B cell (primary cell): ENCODE results near the gene STARD4. TPM values are rescaled to one million over a fixed set of nuclear protein-coding genes. Genes with fewer than 3 reads are reported as not detected.

ENCODE experiments used
- ATAC-seq: fragments of 200-7000 bp; cut with Tn5 transposase; one replicate; pipeline ENCODE4 v1.10.0; 2021; ENCODE audit warnings: low read depth, mild to moderate bottlenecking, moderate number of reproducible peaks, moderate library complexity
- CTCF ChIA-PET: fragments of 350-600 bp; sonication (Branson Sonifier 250); formaldehyde crosslinking; loops from one replicate; lab custom pipeline; 2021; ENCODE audit warnings: antibody characterized with exemption, inconsistent platforms; lab: Charles Lee
- POLR2A ChIA-PET: fragments of 350-600 bp; sonication (Branson Sonifier 250); formaldehyde crosslinking; loops from one replicate; lab custom pipeline; 2021; ENCODE audit warnings: antibody characterized with exemption; lab: Charles Lee
- DNase-seq: peaks from one replicate; pipeline ENCODE4 v3.0.0; 2013
- H2AFZ ChIP-seq: 2 replicates; pipeline ENCODE4 v1.6.1; 2012; ENCODE audit warnings: mild to moderate bottlenecking, low read depth, low read length; ENCODE audit not compliant: insufficient read depth, poor library complexity, severe bottlenecking
- H3K27ac ChIP-seq, 2 donors: 1 replicate in 1 of 2; 2 replicates in 1 of 2; pipeline ENCODE4 v1.5.1; 2012 to 2013; ENCODE audit warnings: low read length in 2 of 2, mild to moderate bottlenecking in 2 of 2, moderate library complexity in 1 of 2
- H3K27me3 ChIP-seq, 4 experiments: fragments of 200-600 bp in 1 of 4; sonication (generic) in 1 of 4; replicated peaks in 1 of 4; 1 replicate in 2 of 4; 2 replicates in 2 of 4; pipeline versions ENCODE4 v1.6.1 to v1.7.0; 2013 to 2016; ENCODE audit warnings: low read length in 3 of 4, mild to moderate bottlenecking in 2 of 4, mixed read lengths in 1 of 4, moderate library complexity in 1 of 4; ENCODE audit not compliant: insufficient read depth in 4 of 4, control insufficient read depth in 3 of 4; ENCODE audit errors: control extremely low read depth in 1 of 4
- H3K36me3 ChIP-seq, 2 experiments: replicated peaks in 1 of 2; 1 replicate in 1 of 2; 2 replicates in 1 of 2; pipeline versions ENCODE4 v1.6.1 to v1.7.1; 2013; ENCODE audit warnings: low read length in 1 of 2; ENCODE audit not compliant: insufficient read depth in 2 of 2, control insufficient read depth in 1 of 2; ENCODE audit errors: control extremely low read depth in 1 of 2, extremely low read depth in 1 of 2
- H3K4me1 ChIP-seq, 2 donors: fragments of 200-600 bp in 1 of 2; sonication (generic) in 1 of 2; 1 replicate in 1 of 2; 2 replicates in 1 of 2; pipeline versions ENCODE4 v1.5.1 to v1.6.1; 2013 to 2017; ENCODE audit warnings: low read length in 2 of 2; ENCODE audit not compliant: control insufficient read depth in 2 of 2, insufficient read depth in 2 of 2
- H3K4me2 ChIP-seq: replicated peaks from 2 replicates; pipeline ENCODE3; 2012; ENCODE audit warnings: mild to moderate bottlenecking, low read depth, low read length; ENCODE audit not compliant: poor library complexity, severe bottlenecking
- H3K4me3 ChIP-seq, 5 experiments: fragments of 200-600 bp in 1 of 5; sonication (generic) in 1 of 5; 1 replicate in 3 of 5; 2 replicates in 2 of 5; pipeline versions ENCODE4 v1.5.1 to v1.7.0; 2011 to 2016; ENCODE audit warnings: low read length in 4 of 5, mild to moderate bottlenecking in 4 of 5, low read depth in 2 of 5, control low read depth in 1 of 5, moderate library complexity in 1 of 5; ENCODE audit not compliant: insufficient read depth in 1 of 5; ENCODE audit errors: control extremely low read depth in 1 of 5, extremely low read depth in 1 of 5
- H3K79me2 ChIP-seq: fragments of 200-600 bp; sonication (generic); one replicate; pipeline ENCODE4 v1.6.0; 2016; ENCODE audit warnings: low read length; ENCODE audit not compliant: control insufficient read depth, insufficient read depth
- H3K9ac ChIP-seq: fragments of 200-600 bp; sonication (generic); 2 replicates; pipeline ENCODE4 v1.6.1; 2017; ENCODE audit warnings: mild to moderate bottlenecking, low read length, moderate library complexity
- H3K9me3 ChIP-seq, 3 donors: one replicate each; pipeline versions ENCODE4 v1.6.1 to v1.7.1; 2013; ENCODE audit warnings: low read length in 2 of 3; ENCODE audit not compliant: control insufficient read depth in 2 of 3, insufficient read depth in 1 of 3; ENCODE audit errors: control extremely low read depth in 1 of 3
- H4K20me1 ChIP-seq: 2 replicates; pipeline ENCODE4 v1.6.0; 2012; ENCODE audit warnings: mild to moderate bottlenecking, low read length; ENCODE audit not compliant: insufficient read depth, control insufficient read depth, poor library complexity, severe bottlenecking
- H3K27ac Mint-ChIP-seq: one replicate; pipeline ENCODE4 v1.8.0; 2021; ENCODE audit warnings: mixed read lengths
- H3K27me3 Mint-ChIP-seq: one replicate; pipeline ENCODE4 v1.8.0; 2021; ENCODE audit warnings: mixed read lengths
- H3K4me1 Mint-ChIP-seq: one replicate; pipeline ENCODE4 v1.8.0; 2021; ENCODE audit warnings: mixed read lengths
- H3K4me3 Mint-ChIP-seq: one replicate; pipeline ENCODE4 v1.8.0; 2021; ENCODE audit warnings: mixed read lengths
- H3K9me3 Mint-ChIP-seq: one replicate; pipeline ENCODE4 v1.8.0; 2022; ENCODE audit warnings: mixed read lengths; ENCODE audit not compliant: insufficient read depth
- EZH2 ChIP-seq: IDR thresholded peaks from 2 replicates; pipeline ENCODE4 v1.6.1; 2012; ENCODE audit warnings: borderline replicate concordance, low read depth, mild to moderate bottlenecking, moderate library complexity, low read length; ENCODE audit not compliant: insufficient read depth, poor library complexity, severe bottlenecking
- WGBS: methylation state at CpG from one replicate; pipeline ENCODE4 v1.1.5; 2013; ENCODE audit warnings: missing lambda C conversion rate; ENCODE audit not compliant: insufficient coverage; 5-methylcytosine and 5-hydroxymethylcytosine counted together
- intact Hi-C: fragments of 100-400 bp; cut with micrococcal nuclease; formaldehyde crosslinking; loops from one replicate; pipeline ENCODE4 v1.10.0; 2022
- polyA plus RNA-seq: library from polyadenylated mRNA; depleted of rRNA; stranded (reverse); fragments of >200 nt; gene quantifications from 2 replicates; pipeline ENCODE4 v1.2.3, GENCODE V29; 2012
- total RNA-seq, 2 donors: library from RNA; stranded (reverse); fragments of 120-200 nt in 1 of 2; gene quantifications; 1 replicate in 1 of 2; 2 replicates in 1 of 2; pipeline versions ENCODE4 v1.2.3 to v1.2.4, GENCODE V29; 2013 to 2022
- TF ChIP-seq, protein P1 (sequence below): fragments of 200-600 bp; IDR thresholded peaks from one replicate; pipeline ENCODE4 v1.8.0; 2022; ENCODE audit warnings: antibody characterized with exemption, mild to moderate bottlenecking

The STARD4 gene
- total and polyA plus RNA-seq, 2 donors (not counting 1 experiment from before 2014, with no cell fraction given): 7.6 to 31.1 TPM

DNA sequence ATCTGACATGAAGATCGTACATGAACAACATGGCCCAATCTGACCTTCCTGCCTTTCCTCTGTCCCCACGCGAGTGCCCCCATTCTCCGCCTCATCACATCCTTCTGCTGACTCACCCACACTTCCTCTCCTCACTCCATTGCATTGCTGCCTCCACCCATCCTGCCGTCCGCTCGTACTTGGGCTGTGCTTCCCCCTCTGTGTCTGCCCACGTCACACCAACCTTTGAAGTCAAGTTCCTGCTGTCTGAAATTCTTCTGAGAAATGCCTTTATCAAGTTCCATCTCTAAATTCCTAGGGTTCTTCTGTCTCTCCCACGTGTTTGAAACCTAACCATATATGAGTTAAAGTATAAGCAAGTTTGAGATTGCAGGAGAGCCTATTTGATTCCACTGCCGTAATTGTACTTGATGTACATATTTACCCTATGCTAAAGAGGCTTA is 18.0 kb upstream of the STARD4 start:
- Histone ChIP-seq H3K4me2 (peak overlapping the region; percentile 39), H3K36me3 (no peaks in the 10 kb centered on the region), H4K20me1 (no peaks in the 10 kb centered on the region), H2AFZ (peak overlapping the region; percentile 45), H3K27ac (peak overlapping the region; percentile 32 to 83), H3K9ac (no peak overlapping the region), H3K4me1 (peaks cover 13 to 17% of the 10 kb centered on the region in 2 donors), H3K79me2 (no peaks in the 10 kb centered on the region), H3K9me3 (no peaks in the 10 kb centered on the region), H3K4me3 (peak overlapping the region in 1 of 5 experiments; percentile 8), H3K27me3 (no peaks in the 10 kb centered on the region)
- no peak for TF ChIP-seq EZH2
- TF ChIP-seq, protein P1, sequence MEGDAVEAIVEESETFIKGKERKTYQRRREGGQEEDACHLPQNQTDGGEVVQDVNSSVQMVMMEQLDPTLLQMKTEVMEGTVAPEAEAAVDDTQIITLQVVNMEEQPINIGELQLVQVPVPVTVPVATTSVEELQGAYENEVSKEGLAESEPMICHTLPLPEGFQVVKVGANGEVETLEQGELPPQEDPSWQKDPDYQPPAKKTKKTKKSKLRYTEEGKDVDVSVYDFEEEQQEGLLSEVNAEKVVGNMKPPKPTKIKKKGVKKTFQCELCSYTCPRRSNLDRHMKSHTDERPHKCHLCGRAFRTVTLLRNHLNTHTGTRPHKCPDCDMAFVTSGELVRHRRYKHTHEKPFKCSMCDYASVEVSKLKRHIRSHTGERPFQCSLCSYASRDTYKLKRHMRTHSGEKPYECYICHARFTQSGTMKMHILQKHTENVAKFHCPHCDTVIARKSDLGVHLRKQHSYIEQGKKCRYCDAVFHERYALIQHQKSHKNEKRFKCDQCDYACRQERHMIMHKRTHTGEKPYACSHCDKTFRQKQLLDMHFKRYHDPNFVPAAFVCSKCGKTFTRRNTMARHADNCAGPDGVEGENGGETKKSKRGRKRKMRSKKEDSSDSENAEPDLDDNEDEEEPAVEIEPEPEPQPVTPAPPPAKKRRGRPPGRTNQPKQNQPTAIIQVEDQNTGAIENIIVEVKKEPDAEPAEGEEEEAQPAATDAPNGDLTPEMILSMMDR: no peak
- intact Hi-C loops: loop anchor here (1.0 to 5.0 kb wide), 4 partner anchors 18 to 1446 kb away; partner anchors contain the start of genes DCP2, NREP and STARD4
- under 1% methylated on average over 7 of the region's 10 CpGs for WGBS
- DNase-seq (peak; percentile 89), ATAC-seq (peak; percentile 100)
- Mint-ChIP-seq H3K9me3 (no peaks in the 10 kb centered on the region), H3K27ac (peak overlapping the region; percentile 69), H3K4me1 (peaks cover 20% of the 10 kb centered on the region), H3K27me3 (peaks cover 3% of the 10 kb centered on the region), H3K4me3 (peak overlapping the region; percentile 53)
- ChIA-PET POLR2A (interaction anchor here (0.6 kb wide), 1 partner anchor 19 kb away, joined by 3 read pairs; no protein-coding TSS in a partner anchor), CTCF (interaction anchor here (1.2 to 3.1 kb wide), 7 partner anchors 9 to 227 kb away, joined by 5 to 33 read pairs (median 8); partner anchors contain the start of genes NREP and STARD4)

DNA sequence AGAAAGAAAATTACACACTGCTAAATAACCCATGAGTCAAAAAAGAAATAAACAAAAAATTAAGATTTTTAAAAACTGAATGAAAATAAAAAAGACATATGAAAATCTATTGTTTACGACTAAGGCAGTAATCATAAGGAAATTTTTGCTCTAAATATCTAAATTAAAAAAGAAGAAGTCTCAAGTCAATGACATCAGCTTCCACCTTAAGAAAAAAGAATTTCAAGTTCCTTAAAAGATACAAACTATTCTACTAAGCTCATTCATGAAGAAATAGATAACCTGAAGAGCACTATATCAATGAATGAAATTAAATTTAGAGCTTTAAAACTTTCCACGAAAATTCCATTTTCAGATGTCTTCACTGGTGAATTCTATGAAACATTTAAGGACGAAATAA is 15.7 kb upstream of the STARD4 start:
- Mint-ChIP-seq H3K4me3 (no peak overlapping the region), H3K27ac (no peak overlapping the region), H3K4me1 (peaks cover 20% of the 10 kb centered on the region), H3K27me3 (peaks cover 10% of the 10 kb centered on the region), H3K9me3 (no peaks in the 10 kb centered on the region)
- no peak for ATAC-seq
- H3K4me2 ChIP-seq: no peak overlapping the region
- 100% methylated on average over 1 of the region's 3 CpGs for whole genome bisulfite sequencing
- H3K36me3 ChIP-seq: no peaks in the 10 kb centered on the region
- no peak overlapping the region for H3K4me3 ChIP-seq
- no peak overlapping the region for H3K27ac ChIP-seq
- peaks cover 13 to 17% of the 10 kb centered on the region in 2 donors for H3K4me1 ChIP-seq
- no peak for DNase-seq
- H2AFZ ChIP-seq: no peak overlapping the region
- no peaks in the 10 kb centered on the region for H3K9me3 ChIP-seq
- no peaks in the 10 kb centered on the region for H3K79me2 ChIP-seq
- no peak for TF ChIP-seq EZH2
- TF ChIP-seq, protein P1: no peak
- no peaks in the 10 kb centered on the region for H4K20me1 ChIP-seq
- intact Hi-C loops: no loop called here
- POLR2A ChIA-PET: no interaction called here
- CTCF ChIA-PET: no interaction called here
- no peaks in the 10 kb centered on the region for H3K27me3 ChIP-seq
- no peak overlapping the region for H3K9ac ChIP-seq
